Measurements from ENCODE around the gene SMURF1. TPM values are rescaled to one million over a fixed set of nuclear protein-coding genes. Genes with fewer than 3 reads are reported as not detected.

Gene SMURF1
- total RNA-seq, 4 donors from 2014 or later, result 19.1 to 27.4 (median 23.9) TPM

- no peaks in the 10 kb centered on the region for H3K27me3 ChIP-seq
- peaks cover 5 to 49% (median 28%) of the 10 kb centered on the region in 4 donors for H3K4me1 ChIP-seq
- peak; percentile 96 for DNase-seq (ENCODE audit: extremely low spot score)
- H3K9me3 ChIP-seq, result no peaks in the 10 kb centered on the region
- peak overlapping the region; percentile 38 to 72 (median 60) for H3K27ac ChIP-seq (replicated peaks in 1 of 4)
- intact Hi-C loops (cut with DNase I), result loop anchor here (1.0 to 5.0 kb wide), 2 partner anchors 102 to 273 kb away; partner anchors contain the start of gene SMURF1
- no peak overlapping the region for H3K4me3 ChIP-seq
- whole genome bisulfite sequencing, result 75% methylated on average over 29 of the region's 31 CpGs
- peaks cover 49 to 96% (median 89%) of the 10 kb centered on the region in 4 donors for H3K36me3 ChIP-seq
- TF ChIP-seq POLR2AphosphoS5 (IDR thresholded peaks at IDR 0.05) (peak; percentile 55), EP300 (IDR thresholded peaks at IDR 0.05) (no peak), CTCF (IDR thresholded peaks at IDR 0.05) (peak; percentile 71 to 80 (median 80))
Measured at GRCh38 chr7:99040104-99040958, 103.6 kb downstream of the SMURF1 start.

- H3K27ac ChIP-seq (replicated peaks in 1 of 4), result no peak overlapping the region
- H3K4me1 ChIP-seq, result peaks cover 5 to 49% (median 28%) of the 10 kb centered on the region in 4 donors
- H3K27me3 ChIP-seq, result no peaks in the 10 kb centered on the region
- peaks cover 55 to 96% (median 89%) of the 10 kb centered on the region in 4 donors for H3K36me3 ChIP-seq
- intact Hi-C loops (cut with DNase I), result no loop called here
- H3K9me3 ChIP-seq, result no peaks in the 10 kb centered on the region
- 91% methylated on average over 8 of the region's 8 CpGs for WGBS
- no peak for DNase-seq (ENCODE audit: extremely low spot score)
- H3K4me3 ChIP-seq, result no peak overlapping the region
- no peak for TF ChIP-seq CTCF (IDR thresholded peaks at IDR 0.05)
- TF ChIP-seq EP300 (IDR thresholded peaks at IDR 0.05), result no peak
- no peak for TF ChIP-seq POLR2A (IDR thresholded peaks at IDR 0.05; ENCODE audit: low read depth)
- no peak for TF ChIP-seq POLR2AphosphoS5 (IDR thresholded peaks at IDR 0.05)
Measured at GRCh38 chr7:99039384-99039891, 104.5 kb downstream of the SMURF1 start.

GRCh38 chr7:99038086-99038855 lies 105.6 kb downstream of the SMURF1 start:
- H3K9me3 ChIP-seq, result no peaks in the 10 kb centered on the region
- no peaks in the 10 kb centered on the region for H3K27me3 ChIP-seq
- intact Hi-C loops (cut with DNase I), result no loop called here
- TF ChIP-seq CTCF (IDR thresholded peaks at IDR 0.05), result no peak
- no peak for TF ChIP-seq POLR2AphosphoS5 (IDR thresholded peaks at IDR 0.05)
- no peak for TF ChIP-seq POLR2A (IDR thresholded peaks at IDR 0.05; ENCODE audit: low read depth)
- no peak for TF ChIP-seq EP300 (IDR thresholded peaks at IDR 0.05)
- 89% methylated on average over 23 of the region's 25 CpGs for WGBS
- DNase-seq (ENCODE audit: extremely low spot score), result no peak
- H3K36me3 ChIP-seq, result peaks cover 57 to 96% (median 90%) of the 10 kb centered on the region in 4 donors
- H3K4me3 ChIP-seq, result no peak overlapping the region
- no peak overlapping the region for H3K27ac ChIP-seq (replicated peaks in 1 of 4)
- peaks cover 5 to 45% (median 28%) of the 10 kb centered on the region in 4 donors for H3K4me1 ChIP-seq

GRCh38 chr7:99037327-99037940 lies 106.5 kb downstream of the SMURF1 start:
- Histone ChIP-seq H3K4me1 (peaks cover 5 to 40% (median 28%) of the 10 kb centered on the region in 4 donors), H3K27ac (replicated peaks in 1 of 4) (peak overlapping the region in 1 of 4 donors; percentile 20), H3K4me3 (no peak overlapping the region), H3K9me3 (no peaks in the 10 kb centered on the region), H3K36me3 (peaks cover 64 to 99% (median 95%) of the 10 kb centered on the region in 4 donors), H3K27me3 (no peaks in the 10 kb centered on the region)
- no peak for DNase-seq (ENCODE audit: extremely low spot score)
- intact Hi-C loops (cut with DNase I), result no loop called here
- TF ChIP-seq EP300 (IDR thresholded peaks at IDR 0.05), result no peak
- no peak for TF ChIP-seq POLR2A (IDR thresholded peaks at IDR 0.05; ENCODE audit: low read depth)
- no peak for TF ChIP-seq POLR2AphosphoS5 (IDR thresholded peaks at IDR 0.05)
- TF ChIP-seq CTCF (IDR thresholded peaks at IDR 0.05), result no peak
- 93% methylated on average over 16 of the region's 16 CpGs for WGBS

Data from esophagus muscularis mucosa (tissue), 4 donors.